ENCODE measurements around the gene CAMKK2. TPM values are rescaled to one million over a fixed set of nuclear protein-coding genes. Genes with fewer than 3 reads are reported as not detected.
A peak's percentile ranks its signal among the peaks of the same experiment; 100 is the strongest.

Gene CAMKK2
- total and polyA plus RNA-seq, 4 donors: 10.5 to 26.0 (median 20.5) TPM

GRCh38 chr12:121294151-121294889, 2.2 kb downstream of the CAMKK2 start:
- Histone ChIP-seq H3K4me3 (ENCODE audit: low read depth in 1 of 3, low read length in 3 of 3) (no peak overlapping the region), H3K27ac (ENCODE audit: low read depth in 1 of 2, low read length in 2 of 2) (no peak overlapping the region), H3K27me3 (ENCODE audit: control insufficient read depth in 4 of 4, insufficient read depth in 4 of 4, low read length in 3 of 4) (no peaks in the 10 kb centered on the region), H3K9ac (ENCODE audit: low read depth in 1 of 2, low read length in 2 of 2) (peak overlapping the region in 1 of 2 donors; percentile 49), H3K9me3 (ENCODE audit: control insufficient read depth in 4 of 4, low read length in 3 of 4) (no peaks in the 10 kb centered on the region), H3K4me1 (ENCODE audit: control insufficient read depth in 4 of 4, insufficient read depth in 4 of 4, low read length in 3 of 4) (peaks cover 0 to 27% (median 20%) of the 10 kb centered on the region in 4 donors), H3K36me3 (ENCODE audit: control insufficient read depth in 4 of 4, insufficient read depth in 3 of 4, low read depth in 1 of 4, low read length in 3 of 4) (peaks cover 0 to 6% (median 3%) of the 10 kb centered on the region in 4 donors)
- no peak for DNase-seq (ENCODE audit: low spot score)
- TF ChIP-seq, protein P1, sequence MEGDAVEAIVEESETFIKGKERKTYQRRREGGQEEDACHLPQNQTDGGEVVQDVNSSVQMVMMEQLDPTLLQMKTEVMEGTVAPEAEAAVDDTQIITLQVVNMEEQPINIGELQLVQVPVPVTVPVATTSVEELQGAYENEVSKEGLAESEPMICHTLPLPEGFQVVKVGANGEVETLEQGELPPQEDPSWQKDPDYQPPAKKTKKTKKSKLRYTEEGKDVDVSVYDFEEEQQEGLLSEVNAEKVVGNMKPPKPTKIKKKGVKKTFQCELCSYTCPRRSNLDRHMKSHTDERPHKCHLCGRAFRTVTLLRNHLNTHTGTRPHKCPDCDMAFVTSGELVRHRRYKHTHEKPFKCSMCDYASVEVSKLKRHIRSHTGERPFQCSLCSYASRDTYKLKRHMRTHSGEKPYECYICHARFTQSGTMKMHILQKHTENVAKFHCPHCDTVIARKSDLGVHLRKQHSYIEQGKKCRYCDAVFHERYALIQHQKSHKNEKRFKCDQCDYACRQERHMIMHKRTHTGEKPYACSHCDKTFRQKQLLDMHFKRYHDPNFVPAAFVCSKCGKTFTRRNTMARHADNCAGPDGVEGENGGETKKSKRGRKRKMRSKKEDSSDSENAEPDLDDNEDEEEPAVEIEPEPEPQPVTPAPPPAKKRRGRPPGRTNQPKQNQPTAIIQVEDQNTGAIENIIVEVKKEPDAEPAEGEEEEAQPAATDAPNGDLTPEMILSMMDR (IDR thresholded peaks at IDR 0.05; ENCODE audit: low read depth, low read length, missing input control): no peak
- TF ChIP-seq FOXA1 (IDR thresholded peaks at IDR 0.05) (no peak), NR2F2 (IDR thresholded peaks at IDR 0.05) (no peak), YY1 (IDR thresholded peaks at IDR 0.05) (no peak), TAF1 (conservative IDR thresholded peaks at IDR 0.05) (no peak), EGR1 (IDR thresholded peaks at IDR 0.05; ENCODE audit: low read depth in 2 of 2) (no peak), RXRA (IDR thresholded peaks at IDR 0.05) (no peak), SP1 (IDR thresholded peaks at IDR 0.05) (no peak), RAD21 (IDR thresholded peaks at IDR 0.05) (no peak), HNF4G (IDR thresholded peaks at IDR 0.05) (no peak), GABPA (IDR thresholded peaks at IDR 0.05 in 1 of 2, conservative IDR thresholded peaks at IDR 0.05 in 1 of 2) (no peak), JUND (IDR thresholded peaks at IDR 0.05) (no peak), HNF4A (conservative IDR thresholded peaks at IDR 0.05) (no peak), ATF3 (IDR thresholded peaks at IDR 0.05) (no peak), FOXA2 (IDR thresholded peaks at IDR 0.05) (no peak)
- TF ChIP-seq, protein P2, sequence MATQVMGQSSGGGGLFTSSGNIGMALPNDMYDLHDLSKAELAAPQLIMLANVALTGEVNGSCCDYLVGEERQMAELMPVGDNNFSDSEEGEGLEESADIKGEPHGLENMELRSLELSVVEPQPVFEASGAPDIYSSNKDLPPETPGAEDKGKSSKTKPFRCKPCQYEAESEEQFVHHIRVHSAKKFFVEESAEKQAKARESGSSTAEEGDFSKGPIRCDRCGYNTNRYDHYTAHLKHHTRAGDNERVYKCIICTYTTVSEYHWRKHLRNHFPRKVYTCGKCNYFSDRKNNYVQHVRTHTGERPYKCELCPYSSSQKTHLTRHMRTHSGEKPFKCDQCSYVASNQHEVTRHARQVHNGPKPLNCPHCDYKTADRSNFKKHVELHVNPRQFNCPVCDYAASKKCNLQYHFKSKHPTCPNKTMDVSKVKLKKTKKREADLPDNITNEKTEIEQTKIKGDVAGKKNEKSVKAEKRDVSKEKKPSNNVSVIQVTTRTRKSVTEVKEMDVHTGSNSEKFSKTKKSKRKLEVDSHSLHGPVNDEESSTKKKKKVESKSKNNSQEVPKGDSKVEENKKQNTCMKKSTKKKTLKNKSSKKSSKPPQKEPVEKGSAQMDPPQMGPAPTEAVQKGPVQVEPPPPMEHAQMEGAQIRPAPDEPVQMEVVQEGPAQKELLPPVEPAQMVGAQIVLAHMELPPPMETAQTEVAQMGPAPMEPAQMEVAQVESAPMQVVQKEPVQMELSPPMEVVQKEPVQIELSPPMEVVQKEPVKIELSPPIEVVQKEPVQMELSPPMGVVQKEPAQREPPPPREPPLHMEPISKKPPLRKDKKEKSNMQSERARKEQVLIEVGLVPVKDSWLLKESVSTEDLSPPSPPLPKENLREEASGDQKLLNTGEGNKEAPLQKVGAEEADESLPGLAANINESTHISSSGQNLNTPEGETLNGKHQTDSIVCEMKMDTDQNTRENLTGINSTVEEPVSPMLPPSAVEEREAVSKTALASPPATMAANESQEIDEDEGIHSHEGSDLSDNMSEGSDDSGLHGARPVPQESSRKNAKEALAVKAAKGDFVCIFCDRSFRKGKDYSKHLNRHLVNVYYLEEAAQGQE (IDR thresholded peaks at IDR 0.05): no peak
- TF ChIP-seq, protein P3, sequence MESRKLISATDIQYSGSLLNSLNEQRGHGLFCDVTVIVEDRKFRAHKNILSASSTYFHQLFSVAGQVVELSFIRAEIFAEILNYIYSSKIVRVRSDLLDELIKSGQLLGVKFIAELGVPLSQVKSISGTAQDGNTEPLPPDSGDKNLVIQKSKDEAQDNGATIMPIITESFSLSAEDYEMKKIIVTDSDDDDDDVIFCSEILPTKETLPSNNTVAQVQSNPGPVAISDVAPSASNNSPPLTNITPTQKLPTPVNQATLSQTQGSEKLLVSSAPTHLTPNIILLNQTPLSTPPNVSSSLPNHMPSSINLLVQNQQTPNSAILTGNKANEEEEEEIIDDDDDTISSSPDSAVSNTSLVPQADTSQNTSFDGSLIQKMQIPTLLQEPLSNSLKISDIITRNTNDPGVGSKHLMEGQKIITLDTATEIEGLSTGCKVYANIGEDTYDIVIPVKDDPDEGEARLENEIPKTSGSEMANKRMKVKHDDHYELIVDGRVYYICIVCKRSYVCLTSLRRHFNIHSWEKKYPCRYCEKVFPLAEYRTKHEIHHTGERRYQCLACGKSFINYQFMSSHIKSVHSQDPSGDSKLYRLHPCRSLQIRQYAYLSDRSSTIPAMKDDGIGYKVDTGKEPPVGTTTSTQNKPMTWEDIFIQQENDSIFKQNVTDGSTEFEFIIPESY (IDR thresholded peaks at IDR 0.05): no peak
- TF ChIP-seq, protein P4, sequence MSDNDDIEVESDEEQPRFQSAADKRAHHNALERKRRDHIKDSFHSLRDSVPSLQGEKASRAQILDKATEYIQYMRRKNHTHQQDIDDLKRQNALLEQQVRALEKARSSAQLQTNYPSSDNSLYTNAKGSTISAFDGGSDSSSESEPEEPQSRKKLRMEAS (IDR thresholded peaks at IDR 0.05): no peak
- WGBS: 88% methylated on average over 9 of the region's 10 CpGs

Data from liver (tissue), 9 donors.